OCI-LY7 (cell line): ENCODE data around the gene IRX3. TPM values are rescaled to one million over a fixed set of nuclear protein-coding genes. Genes with fewer than 3 reads are reported as not detected.

ENCODE experiments used
- BruUV-seq: library from RNA; stranded (reverse); fragments of 400-500 nt; replicated peaks from 2 replicates; lab custom pipeline; 2021; lab: Mats Ljungman, UMichigan
- CTCF ChIA-PET: fragments of 300-600 bp; sonication (Branson Sonifier 250); formaldehyde crosslinking; loops from one replicate; lab custom pipeline; 2022; ENCODE audit warnings: antibody characterized with exemption; ENCODE audit not compliant: unreplicated experiment; lab: Charles Lee
- POLR2A ChIA-PET: fragments of 300-600 bp; sonication (Branson Sonifier 250); formaldehyde crosslinking; loops from one replicate; lab custom pipeline; 2022; ENCODE audit warnings: antibody characterized with exemption; lab: Charles Lee
- DNase-seq: peaks from one replicate; pipeline ENCODE4 v3.0.0-alpha.2; 2015; ENCODE audit warnings: low spot score
- H2AFZ ChIP-seq: fragments of 200-600 bp; sonication (generic), shearing (Covaris generic); 2 replicates; pipeline ENCODE4 v1.6.1; 2014; ENCODE audit warnings: mild to moderate bottlenecking, antibody characterized with exemption, low read length, moderate library complexity
- H3K27ac ChIP-seq: fragments of 200-600 bp; sonication (generic); 2 replicates; pipeline ENCODE4 v1.5.1; 2014; ENCODE audit warnings: mixed run types, low read depth, mild to moderate bottlenecking, moderate library complexity, low read length, inconsistent platforms; ENCODE audit not compliant: poor library complexity, severe bottlenecking
- H3K36me3 ChIP-seq: fragments of 200-600 bp; sonication (generic); 2 replicates; pipeline ENCODE4 v1.6.1; 2014; ENCODE audit warnings: mild to moderate bottlenecking, antibody characterized with exemption, low read length, moderate library complexity, mixed read lengths; ENCODE audit not compliant: insufficient read depth
- H3K4me1 ChIP-seq: fragments of 200-600 bp; sonication (generic); 2 replicates; pipeline ENCODE4 v1.5.1; 2014; ENCODE audit warnings: mild to moderate bottlenecking, low read length; ENCODE audit not compliant: insufficient read depth, poor library complexity, severe bottlenecking
- H3K4me2 ChIP-seq: fragments of 200-600 bp; sonication (generic); 2 replicates; pipeline ENCODE4 v1.6.1; 2014; ENCODE audit warnings: mild to moderate bottlenecking, low read length
- H3K4me3 ChIP-seq: fragments of 200-600 bp; sonication (generic); 2 replicates; pipeline ENCODE4 v1.5.1; 2014; ENCODE audit warnings: mild to moderate bottlenecking, low read depth, low read length; ENCODE audit not compliant: poor library complexity, severe bottlenecking
- H3K79me2 ChIP-seq: fragments of 200-600 bp; sonication (generic); 2 replicates; pipeline ENCODE4 v1.6.1; 2016; ENCODE audit warnings: low read depth, mild to moderate bottlenecking, low read length, moderate library complexity, mixed read lengths; ENCODE audit not compliant: insufficient read depth
- H3K9me2 ChIP-seq: fragments of 200-600 bp; sonication (generic); 2 replicates; pipeline ENCODE4 v1.6.1; 2016; ENCODE audit warnings: mild to moderate bottlenecking, low read length, mixed read lengths; ENCODE audit not compliant: insufficient read depth
- H3K9me3 ChIP-seq: fragments of 200-600 bp; sonication (generic); 2 replicates; pipeline ENCODE4 v1.6.1; 2014; ENCODE audit warnings: mild to moderate bottlenecking, mixed run types, low read length, mixed read lengths
- H4K20me1 ChIP-seq: fragments of 200-600 bp; sonication (generic); 2 replicates; pipeline ENCODE4 v1.6.1; 2014; ENCODE audit warnings: mild to moderate bottlenecking, antibody characterized with exemption, low read length, moderate library complexity, mixed read lengths; ENCODE audit not compliant: insufficient read depth
- CTCF ChIP-seq: fragments of 200-600 bp; sonication (generic); conservative IDR thresholded peaks from 2 replicates; pipeline ENCODE4 v1.5.1; 2014; ENCODE audit warnings: mild to moderate bottlenecking, antibody characterized with exemption, low read length, moderate library complexity, mixed read lengths
- EZH2phosphoT487 ChIP-seq: fragments of 200-600 bp; sonication (generic); IDR thresholded peaks from 2 replicates; pipeline ENCODE4 v1.6.1; 2018; ENCODE audit warnings: low read depth, borderline replicate concordance, mild to moderate bottlenecking, mixed run types, antibody characterized with exemption, low read length, moderate library complexity, mixed read lengths
- intact Hi-C: fragments of 100-400 bp; cut with micrococcal nuclease; formaldehyde crosslinking; loops from one replicate; pipeline ENCODE4 v1.10.0; 2022; ENCODE audit not compliant: unreplicated experiment
- total RNA-seq, 2 experiments: library from RNA; depleted of rRNA in 1 of 2; stranded (reverse); fragments of >200 nt in 1 of 2; shearing (Covaris generic) in 1 of 2; gene quantifications; 2 replicates each; pipeline ENCODE4 v1.2.3, GENCODE V29; 2014 to 2022

IRX3 gene
- total RNA-seq, 2 experiments from 2014 or later, result not detected

GRCh38 chr16:54284931-54285413 lies 1.6 kb downstream of the IRX3 start:
- CTCF ChIA-PET, result no interaction called here
- no peaks in the 10 kb centered on the region for H3K36me3 ChIP-seq
- no peaks in the 10 kb centered on the region for H3K4me1 ChIP-seq
- POLR2A ChIA-PET, result no interaction called here
- no peak overlapping the region for H3K4me3 ChIP-seq
- DNase-seq, result no peak
- H3K9me2 ChIP-seq, result no peaks in the 10 kb centered on the region
- no peaks in the 10 kb centered on the region for H4K20me1 ChIP-seq
- TF ChIP-seq EZH2phosphoT487 (no peak), CTCF (no peak)
- no peak overlapping the region for H3K27ac ChIP-seq
- no TSS peak for BruUV-seq
- H3K9me3 ChIP-seq, result no peaks in the 10 kb centered on the region
- H2AFZ ChIP-seq, result no peak overlapping the region
- intact Hi-C loops, result no loop called here
- H3K79me2 ChIP-seq, result no peaks in the 10 kb centered on the region
- H3K4me2 ChIP-seq, result no peak overlapping the region

- no peak for TF ChIP-seq EZH2phosphoT487
- no peak for TF ChIP-seq CTCF
- no peak overlapping the region for H3K27ac ChIP-seq
- POLR2A ChIA-PET, result no interaction called here
- no peaks in the 10 kb centered on the region for H3K4me1 ChIP-seq
- H3K4me2 ChIP-seq, result no peak overlapping the region
- no TSS peak for BruUV-seq
- intact Hi-C loops, result no loop called here
- DNase-seq, result no peak
- no peaks in the 10 kb centered on the region for H3K9me2 ChIP-seq
- no peak overlapping the region for H3K4me3 ChIP-seq
- H2AFZ ChIP-seq, result no peak overlapping the region
- no peaks in the 10 kb centered on the region for H3K36me3 ChIP-seq
- no peaks in the 10 kb centered on the region for H4K20me1 ChIP-seq
- H3K9me3 ChIP-seq, result no peaks in the 10 kb centered on the region
- CTCF ChIA-PET, result no interaction called here
- H3K79me2 ChIP-seq, result no peaks in the 10 kb centered on the region
Observed at GRCh38 chr16:54284319-54284930, 2.2 kb downstream of the IRX3 start.

- POLR2A ChIA-PET, result no interaction called here
Observed at GRCh38 chr16:54283725-54284318, 2.8 kb downstream of the IRX3 start.

More at GRCh38 chr16:54283725-54284318, 2.8 kb downstream of the IRX3 start:
- Histone ChIP-seq H3K4me3 (no peak overlapping the region), H3K36me3 (no peaks in the 10 kb centered on the region), H3K4me2 (no peak overlapping the region), H3K27ac (no peak overlapping the region), H3K4me1 (no peaks in the 10 kb centered on the region), H3K9me2 (no peaks in the 10 kb centered on the region), H3K9me3 (no peaks in the 10 kb centered on the region), H2AFZ (no peak overlapping the region), H3K79me2 (no peaks in the 10 kb centered on the region), H4K20me1 (no peaks in the 10 kb centered on the region)
- DNase-seq, result no peak
- CTCF ChIA-PET, result no interaction called here
- intact Hi-C loops, result no loop called here
- TF ChIP-seq CTCF (no peak), EZH2phosphoT487 (no peak)
- BruUV-seq, result no TSS peak
